GM23338 (cell line): ENCODE measurements around the gene AZU1. TPM values are rescaled to one million over a fixed set of nuclear protein-coding genes. Genes with fewer than 3 reads are reported as not detected.

ENCODE experiments used
- ATAC-seq: fragments of 200-7000 bp; cut with Tn5 transposase; 3 replicates; pipeline ENCODE4 v1.9.1; 2020
- DNase-seq: peaks from one replicate; pipeline ENCODE4 v3.0.0-alpha.2; 2015; ENCODE audit warnings: low spot score
- H2AFZ ChIP-seq: fragments of 200-600 bp; sonication (generic); 2 replicates; pipeline ENCODE4 v1.8.0; 2016; ENCODE audit warnings: antibody characterized with exemption, mild to moderate bottlenecking, moderate library complexity
- H3F3A ChIP-seq: fragments of 200-600 bp; sonication (generic); replicated peaks from 2 replicates; pipeline ENCODE4 v1.8.0; 2017; ENCODE audit warnings: antibody characterized with exemption, mixed run types, low read depth
- H3K27ac ChIP-seq: fragments of 200-600 bp; sonication (generic); 2 replicates; pipeline ENCODE4 v1.6.1; 2016; ENCODE audit warnings: low read depth
- H3K27me3 ChIP-seq: fragments of 200-600 bp; sonication (generic); 2 replicates; pipeline ENCODE4 v1.8.0; 2016; ENCODE audit warnings: mild to moderate bottlenecking, mixed run types, moderate library complexity; ENCODE audit not compliant: insufficient read depth
- H3K36me3 ChIP-seq: fragments of 200-600 bp; sonication (generic); 2 replicates; pipeline ENCODE4 v1.8.0; 2016; ENCODE audit warnings: mild to moderate bottlenecking; ENCODE audit not compliant: insufficient read depth
- H3K4me1 ChIP-seq: fragments of 200-600 bp; sonication (generic); 2 replicates; pipeline ENCODE4 v1.8.0; 2016; ENCODE audit warnings: mild to moderate bottlenecking, moderate library complexity; ENCODE audit not compliant: insufficient read depth
- H3K4me2 ChIP-seq: fragments of 200-600 bp; sonication (generic); 2 replicates; pipeline ENCODE4 v1.7.1; 2017; ENCODE audit warnings: mixed run types
- H3K4me3 ChIP-seq: fragments of 200-600 bp; sonication (generic); 2 replicates; pipeline ENCODE4 v1.6.1; 2016; ENCODE audit warnings: mixed run types
- H3K79me2 ChIP-seq: fragments of 200-600 bp; sonication (generic); replicated peaks from 2 replicates; pipeline ENCODE4 v1.8.0; 2017; ENCODE audit warnings: mild to moderate bottlenecking; ENCODE audit not compliant: insufficient read depth
- H3K9me2 ChIP-seq: fragments of 200-600 bp; sonication (generic); 2 replicates; pipeline ENCODE4 v1.8.0; 2017; ENCODE audit not compliant: insufficient read depth
- H4K20me1 ChIP-seq: fragments of 200-600 bp; sonication (generic); replicated peaks from 2 replicates; pipeline ENCODE4 v1.8.0; 2017; ENCODE audit warnings: mild to moderate bottlenecking; ENCODE audit not compliant: insufficient read depth
- H3K27ac Mint-ChIP-seq: 2 replicates; pipeline ENCODE4 v1.8.0; 2020; ENCODE audit warnings: inconsistent platforms, mild to moderate bottlenecking, moderate library complexity, mixed read lengths
- H3K27me3 Mint-ChIP-seq: 3 replicates; pipeline ENCODE4 v1.8.0; 2022; ENCODE audit warnings: low read depth, mild to moderate bottlenecking, moderate library complexity, mixed read lengths, inconsistent platforms; ENCODE audit not compliant: insufficient read depth, poor library complexity
- H3K36me3 Mint-ChIP-seq: 3 replicates; pipeline ENCODE4 v1.8.0; 2021; ENCODE audit warnings: low read depth, mild to moderate bottlenecking, inconsistent platforms, moderate library complexity, mixed read lengths
- H3K4me1 Mint-ChIP-seq: 3 replicates; pipeline ENCODE4 v1.8.0; 2020; ENCODE audit warnings: mild to moderate bottlenecking, inconsistent platforms, mixed read lengths
- H3K4me3 Mint-ChIP-seq: 3 replicates; pipeline ENCODE4 v1.8.0; 2021; ENCODE audit warnings: moderate library complexity, mild to moderate bottlenecking, inconsistent platforms, mixed read lengths
- H3K9me3 Mint-ChIP-seq: 3 replicates; pipeline ENCODE4 v1.8.0; 2020; ENCODE audit warnings: moderate library complexity, mild to moderate bottlenecking, inconsistent platforms, mixed read lengths
- CREB1 ChIP-seq: fragments of 250-450 bp; sonication (Bioruptor Pico); IDR thresholded peaks from 2 replicates; pipeline ENCODE4 v1.5.0; 2020; ENCODE audit warnings: low read depth, mild to moderate bottlenecking, moderate library complexity
- EZH2 ChIP-seq: fragments of 200-600 bp; sonication (generic); IDR thresholded peaks from one replicate; pipeline ENCODE4 v1.8.0; 2017; ENCODE audit warnings: antibody characterized with exemption, mild to moderate bottlenecking, low read depth; ENCODE audit not compliant: unreplicated experiment
- EZH2phosphoT487 ChIP-seq: fragments of 200-600 bp; sonication (generic); IDR thresholded peaks from one replicate; pipeline ENCODE4 v1.8.1; 2018; ENCODE audit warnings: antibody characterized with exemption; ENCODE audit not compliant: unreplicated experiment
- JUNB ChIP-seq: IDR thresholded peaks from one replicate; pipeline ENCODE4 v1.6.1; 2016; ENCODE audit warnings: antibody characterized with exemption; ENCODE audit not compliant: unreplicated experiment
- NANOG ChIP-seq: IDR thresholded peaks from 2 replicates; pipeline ENCODE4 v1.6.1; 2016; ENCODE audit warnings: antibody characterized with exemption, borderline replicate concordance
- POLR2AphosphoS5 ChIP-seq: IDR thresholded peaks from 2 replicates; pipeline ENCODE4 v1.6.1; 2016; ENCODE audit warnings: antibody characterized with exemption, low read depth
- STAT1 ChIP-seq: IDR thresholded peaks from one replicate; pipeline ENCODE4 v1.6.1; 2016; ENCODE audit warnings: antibody characterized with exemption; ENCODE audit not compliant: unreplicated experiment
- ZNF114 ChIP-seq: fragments of 250-450 bp; sonication (Bioruptor Pico); IDR thresholded peaks from 2 replicates; pipeline ENCODE4 v1.5.0; 2020; ENCODE audit warnings: mild to moderate bottlenecking, moderate library complexity
- ZNF331 ChIP-seq: fragments of 250-450 bp; sonication (Bioruptor Pico); IDR thresholded peaks from 2 replicates; pipeline ENCODE4 v1.5.0; 2020; ENCODE audit warnings: low read depth, mild to moderate bottlenecking, moderate library complexity
- polyA plus RNA-seq: library from polyadenylated mRNA; unstranded; fragments of >200 nt; fragmentation: Nextera tagmentation; extraction: Ambion mirVana; gene quantifications from 2 replicates; pipeline ENCODE4 v1.2.1, GENCODE V29; 2016
- total RNA-seq: library from RNA; depleted of rRNA; stranded (reverse); fragments of >200 nt; shearing (Covaris generic); gene quantifications from 2 replicates; pipeline ENCODE4 v1.2.3, GENCODE V29; 2014
- TF ChIP-seq, protein P1 (sequence below), 2 experiments: fragments of 200-600 bp in 1 of 2; sonication (generic) in 1 of 2; conservative IDR thresholded peaks; 2 replicates each; pipeline versions ENCODE4 v1.5.1 to v1.6.1; 2016 to 2017; ENCODE audit warnings: antibody characterized with exemption in 2 of 2, low read depth in 2 of 2, mild to moderate bottlenecking in 2 of 2, moderate library complexity in 1 of 2
- TF ChIP-seq, protein P2 (sequence below): IDR thresholded peaks from one replicate; pipeline ENCODE4 v1.6.1; 2018; ENCODE audit warnings: antibody characterized with exemption; ENCODE audit not compliant: unreplicated experiment
- TF ChIP-seq, protein P3 (sequence below): IDR thresholded peaks from 2 replicates; pipeline ENCODE4 v1.6.1; 2016; ENCODE audit warnings: antibody characterized with exemption

The AZU1 gene
- total and polyA plus RNA-seq, 2 experiments from 2014 or later = 0.78 to 1.4 TPM

DNA sequence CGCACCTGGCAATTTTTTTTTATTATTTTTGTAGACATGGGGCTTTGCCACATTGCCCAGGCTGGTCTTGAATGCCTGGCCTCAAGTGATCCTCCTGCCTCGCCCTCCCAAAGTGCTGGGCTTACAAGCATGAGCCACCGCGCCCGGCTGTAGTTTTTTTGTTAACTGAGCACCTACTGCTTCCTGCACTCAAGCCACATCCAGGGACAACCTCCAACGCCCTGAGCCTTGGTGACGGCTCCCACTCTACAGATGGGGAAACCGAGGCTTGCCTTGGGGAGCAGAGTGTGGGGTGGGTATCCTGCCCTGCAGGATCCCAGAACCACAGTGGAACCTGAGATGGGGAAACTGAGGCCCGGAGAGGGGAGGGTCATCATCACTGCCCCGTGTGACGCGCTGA is 27.5 kb downstream of the AZU1 start (continued):
- TF ChIP-seq, protein P1, sequence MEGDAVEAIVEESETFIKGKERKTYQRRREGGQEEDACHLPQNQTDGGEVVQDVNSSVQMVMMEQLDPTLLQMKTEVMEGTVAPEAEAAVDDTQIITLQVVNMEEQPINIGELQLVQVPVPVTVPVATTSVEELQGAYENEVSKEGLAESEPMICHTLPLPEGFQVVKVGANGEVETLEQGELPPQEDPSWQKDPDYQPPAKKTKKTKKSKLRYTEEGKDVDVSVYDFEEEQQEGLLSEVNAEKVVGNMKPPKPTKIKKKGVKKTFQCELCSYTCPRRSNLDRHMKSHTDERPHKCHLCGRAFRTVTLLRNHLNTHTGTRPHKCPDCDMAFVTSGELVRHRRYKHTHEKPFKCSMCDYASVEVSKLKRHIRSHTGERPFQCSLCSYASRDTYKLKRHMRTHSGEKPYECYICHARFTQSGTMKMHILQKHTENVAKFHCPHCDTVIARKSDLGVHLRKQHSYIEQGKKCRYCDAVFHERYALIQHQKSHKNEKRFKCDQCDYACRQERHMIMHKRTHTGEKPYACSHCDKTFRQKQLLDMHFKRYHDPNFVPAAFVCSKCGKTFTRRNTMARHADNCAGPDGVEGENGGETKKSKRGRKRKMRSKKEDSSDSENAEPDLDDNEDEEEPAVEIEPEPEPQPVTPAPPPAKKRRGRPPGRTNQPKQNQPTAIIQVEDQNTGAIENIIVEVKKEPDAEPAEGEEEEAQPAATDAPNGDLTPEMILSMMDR (conservative IDR thresholded peaks at IDR 0.05; ENCODE audit: low read depth in 2 of 2) = no peak
- TF ChIP-seq EZH2 = no peak
- TF ChIP-seq ZNF114 (CRISPR knock-in tag) = no peak
- TF ChIP-seq, protein P2, sequence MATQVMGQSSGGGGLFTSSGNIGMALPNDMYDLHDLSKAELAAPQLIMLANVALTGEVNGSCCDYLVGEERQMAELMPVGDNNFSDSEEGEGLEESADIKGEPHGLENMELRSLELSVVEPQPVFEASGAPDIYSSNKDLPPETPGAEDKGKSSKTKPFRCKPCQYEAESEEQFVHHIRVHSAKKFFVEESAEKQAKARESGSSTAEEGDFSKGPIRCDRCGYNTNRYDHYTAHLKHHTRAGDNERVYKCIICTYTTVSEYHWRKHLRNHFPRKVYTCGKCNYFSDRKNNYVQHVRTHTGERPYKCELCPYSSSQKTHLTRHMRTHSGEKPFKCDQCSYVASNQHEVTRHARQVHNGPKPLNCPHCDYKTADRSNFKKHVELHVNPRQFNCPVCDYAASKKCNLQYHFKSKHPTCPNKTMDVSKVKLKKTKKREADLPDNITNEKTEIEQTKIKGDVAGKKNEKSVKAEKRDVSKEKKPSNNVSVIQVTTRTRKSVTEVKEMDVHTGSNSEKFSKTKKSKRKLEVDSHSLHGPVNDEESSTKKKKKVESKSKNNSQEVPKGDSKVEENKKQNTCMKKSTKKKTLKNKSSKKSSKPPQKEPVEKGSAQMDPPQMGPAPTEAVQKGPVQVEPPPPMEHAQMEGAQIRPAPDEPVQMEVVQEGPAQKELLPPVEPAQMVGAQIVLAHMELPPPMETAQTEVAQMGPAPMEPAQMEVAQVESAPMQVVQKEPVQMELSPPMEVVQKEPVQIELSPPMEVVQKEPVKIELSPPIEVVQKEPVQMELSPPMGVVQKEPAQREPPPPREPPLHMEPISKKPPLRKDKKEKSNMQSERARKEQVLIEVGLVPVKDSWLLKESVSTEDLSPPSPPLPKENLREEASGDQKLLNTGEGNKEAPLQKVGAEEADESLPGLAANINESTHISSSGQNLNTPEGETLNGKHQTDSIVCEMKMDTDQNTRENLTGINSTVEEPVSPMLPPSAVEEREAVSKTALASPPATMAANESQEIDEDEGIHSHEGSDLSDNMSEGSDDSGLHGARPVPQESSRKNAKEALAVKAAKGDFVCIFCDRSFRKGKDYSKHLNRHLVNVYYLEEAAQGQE = no peak
- TF ChIP-seq CREB1 = no peak
- no peak for TF ChIP-seq EZH2phosphoT487
- TF ChIP-seq ZNF331 (CRISPR knock-in tag) = no peak
- no peak for TF ChIP-seq JUNB
- no peak for TF ChIP-seq STAT1
- TF ChIP-seq NANOG = no peak

DNA sequence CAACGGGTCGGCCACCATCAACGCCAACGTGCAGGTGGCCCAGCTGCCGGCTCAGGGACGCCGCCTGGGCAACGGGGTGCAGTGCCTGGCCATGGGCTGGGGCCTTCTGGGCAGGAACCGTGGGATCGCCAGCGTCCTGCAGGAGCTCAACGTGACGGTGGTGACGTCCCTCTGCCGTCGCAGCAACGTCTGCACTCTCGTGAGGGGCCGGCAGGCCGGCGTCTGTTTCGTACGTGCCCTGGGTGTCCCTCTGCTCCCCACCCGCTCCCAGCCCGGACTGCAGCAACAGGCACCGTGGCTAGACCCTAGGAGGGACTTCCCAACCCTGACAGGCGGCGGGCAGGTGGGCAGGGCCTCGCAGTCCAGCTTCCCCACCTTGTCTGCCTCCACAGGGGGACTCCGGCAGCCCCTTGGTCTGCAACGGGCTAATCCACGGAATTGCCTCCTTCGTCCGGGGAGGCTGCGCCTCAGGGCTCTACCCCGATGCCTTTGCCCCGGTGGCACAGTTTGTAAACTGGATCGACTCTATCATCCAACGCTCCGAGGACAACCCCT is 28.0 kb downstream of the AZU1 start:
- no peak for DNase-seq
- no peak overlapping the region for H3K4me2 ChIP-seq
- no peak for TF ChIP-seq ZNF114 (CRISPR knock-in tag)
- TF ChIP-seq, protein P2 = no peak
- no peak for TF ChIP-seq JUNB
- no peak for TF ChIP-seq STAT1
- TF ChIP-seq, protein P3, sequence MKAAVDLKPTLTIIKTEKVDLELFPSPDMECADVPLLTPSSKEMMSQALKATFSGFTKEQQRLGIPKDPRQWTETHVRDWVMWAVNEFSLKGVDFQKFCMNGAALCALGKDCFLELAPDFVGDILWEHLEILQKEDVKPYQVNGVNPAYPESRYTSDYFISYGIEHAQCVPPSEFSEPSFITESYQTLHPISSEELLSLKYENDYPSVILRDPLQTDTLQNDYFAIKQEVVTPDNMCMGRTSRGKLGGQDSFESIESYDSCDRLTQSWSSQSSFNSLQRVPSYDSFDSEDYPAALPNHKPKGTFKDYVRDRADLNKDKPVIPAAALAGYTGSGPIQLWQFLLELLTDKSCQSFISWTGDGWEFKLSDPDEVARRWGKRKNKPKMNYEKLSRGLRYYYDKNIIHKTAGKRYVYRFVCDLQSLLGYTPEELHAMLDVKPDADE = no peak
- no peak for TF ChIP-seq POLR2AphosphoS5
- no peak for TF ChIP-seq NANOG
- no peak for TF ChIP-seq ZNF331 (CRISPR knock-in tag)

More for the DNA sequence above, 28.0 kb downstream of the AZU1 start:
- H3K36me3 ChIP-seq = no peaks in the 10 kb centered on the region
- Mint-ChIP-seq H3K27me3 (peaks cover 13% of the 10 kb centered on the region), H3K4me3 (no peak overlapping the region), H3K9me3 (no peaks in the 10 kb centered on the region; the same call in 2 of the 3 replicates), H3K4me1 (no peaks in the 10 kb centered on the region), H3K36me3 (no peaks in the 10 kb centered on the region), H3K27ac (no peak overlapping the region)
- H3F3A ChIP-seq = peaks cover 15% of the 10 kb centered on the region; the same call in 1 of the 2 replicates
- no peak for ATAC-seq
- no peak overlapping the region for H2AFZ ChIP-seq
- no peaks in the 10 kb centered on the region for H3K9me2 ChIP-seq
- no peaks in the 10 kb centered on the region for H3K79me2 ChIP-seq
- no peak overlapping the region for H3K27ac ChIP-seq
- H3K27me3 ChIP-seq = peaks cover 21% of the 10 kb centered on the region
- no peaks in the 10 kb centered on the region for H3K4me1 ChIP-seq
- H4K20me1 ChIP-seq = no peaks in the 10 kb centered on the region; the same call in 1 of the 2 replicates
- H3K4me3 ChIP-seq = no peak overlapping the region
